K562 (cell line): Measurements from ENCODE around the gene PLXDC1. TPM values are rescaled to one million over a fixed set of nuclear protein-coding genes. Genes with fewer than 3 reads are reported as not detected.

Source experiments
- ATAC-seq: fragments of 200-7000 bp; cut with Tn5 transposase; 3 replicates; pipeline ENCODE4 v1.9.1; 2020; ENCODE audit warnings: moderate library complexity
- BruUV-seq: library from RNA; stranded (reverse); fragments of 400-500 nt; replicated peaks from 2 replicates; lab custom pipeline; 2021; lab: Mats Ljungman, UMichigan
- CTCF ChIA-PET: fragments of 300-600 bp; formaldehyde crosslinking; extraction: SDS; loops from one replicate; lab custom pipeline; 2021; ENCODE audit warnings: low intra/inter-chr PET ratio; lab: Yijun Ruan, JAX
- POLR2A ChIA-PET: fragments of 300-600, 350-650 bp; sonication (Branson Sonifier 250); formaldehyde crosslinking; extraction: SDS; loops from one replicate; lab custom pipeline; 2021; ENCODE audit warnings: antibody characterized with exemption, inconsistent platforms; lab: Yijun Ruan, JAX
- DNase-seq, 4 experiments: peaks; one replicate each; pipeline versions ENCODE4 v3.0.0 to v3.0.0-alpha.2; 2011 to 2018; ENCODE audit warnings: low spot score in 3 of 4, mixed read lengths in 3 of 4; ENCODE audit errors: extremely low read depth in 1 of 4
- FAIRE-seq: peaks from 2 replicates; lab custom pipeline; 2011; peaks lifted over from hg19 to GRCh38; lab: Jason Lieb, UNC
- H2AFZ ChIP-seq: 2 replicates; pipeline ENCODE4 v1.6.0; 2011; ENCODE audit warnings: low read depth, low read length, control low read depth, inconsistent platforms
- H3K27ac ChIP-seq: fragments of 200-600 bp; 3 replicates; pipeline ENCODE4 v1.8.0; 2011; ENCODE audit warnings: low read depth, mild to moderate bottlenecking, control low read depth, inconsistent platforms, low read length, moderate library complexity, mixed read lengths; ENCODE audit errors: extremely low read depth
- H3K27me3 ChIP-seq, 2 experiments: fragments of 300-600 bp in 1 of 2; 2 replicates in 1 of 2; 3 replicates in 1 of 2; pipeline versions ENCODE4 v1.6.0 to v1.8.0; 2011; ENCODE audit warnings: inconsistent platforms in 2 of 2, low read length in 2 of 2, mild to moderate bottlenecking in 1 of 2, mixed read lengths in 1 of 2, moderate library complexity in 1 of 2; ENCODE audit not compliant: control insufficient read depth in 2 of 2, insufficient read depth in 2 of 2
- H3K36me3 ChIP-seq: fragments of 300-600 bp; 3 replicates; pipeline ENCODE4 v1.8.0; 2011; ENCODE audit warnings: mild to moderate bottlenecking, low read length, inconsistent platforms; ENCODE audit not compliant: control insufficient read depth, insufficient read depth
- H3K4me1 ChIP-seq, 2 experiments: fragments of 200-600 bp in 1 of 2; replicated peaks in 1 of 2; 2 replicates in 1 of 2; 3 replicates in 1 of 2; pipeline versions ENCODE4 v1.5.1 to v1.8.0; 2011; ENCODE audit warnings: inconsistent platforms in 2 of 2, low read length in 2 of 2, mild to moderate bottlenecking in 1 of 2, mixed read lengths in 1 of 2, moderate library complexity in 1 of 2; ENCODE audit not compliant: control insufficient read depth in 2 of 2, insufficient read depth in 2 of 2
- H3K4me2 ChIP-seq: 2 replicates; pipeline ENCODE4 v1.6.1; 2011; ENCODE audit warnings: low read length, control low read depth, inconsistent platforms, mixed read lengths; ENCODE audit not compliant: insufficient read depth
- H3K4me3 ChIP-seq: fragments of 200-600 bp; sonication (generic), shearing (Covaris generic); 2 replicates; pipeline ENCODE4 v1.5.1; 2016; ENCODE audit warnings: control low read depth, inconsistent platforms
- H3K79me2 ChIP-seq: fragments of 200-600 bp; 3 replicates; pipeline ENCODE4 v1.8.0; 2011; ENCODE audit warnings: low read length, inconsistent platforms; ENCODE audit not compliant: control insufficient read depth, insufficient read depth
- H3K9ac ChIP-seq, 2 experiments: 2 replicates each; pipeline versions ENCODE4 v1.6.0 to v1.6.1; 2011; ENCODE audit warnings: low read depth in 2 of 2, low read length in 2 of 2, control low read depth in 1 of 2, inconsistent platforms in 1 of 2, mild to moderate bottlenecking in 1 of 2, mixed read lengths in 1 of 2; ENCODE audit not compliant: insufficient read depth in 1 of 2
- H3K9me1 ChIP-seq: one replicate; pipeline ENCODE4 v1.6.0; 2011; ENCODE audit warnings: inconsistent platforms, mild to moderate bottlenecking, low read length, moderate library complexity; ENCODE audit not compliant: control insufficient read depth, insufficient read depth
- H3K9me3 ChIP-seq: replicated peaks from 2 replicates; pipeline ENCODE4 v1.5.1; 2011; ENCODE audit warnings: low read depth, low read length, inconsistent platforms; ENCODE audit not compliant: control insufficient read depth, insufficient read depth
- H4K20me1 ChIP-seq: replicated peaks from 2 replicates; pipeline ENCODE4 v1.6.1; 2011; ENCODE audit warnings: low read length, inconsistent platforms, mixed read lengths; ENCODE audit not compliant: control insufficient read depth, insufficient read depth
- ATF3 ChIP-seq, 2 experiments: fragments of 450-650 bp in 1 of 2; sonication (generic) in 1 of 2; formaldehyde crosslinking in 1 of 2; IDR thresholded peaks in 1 of 2; conservative IDR thresholded peaks in 1 of 2; 2 replicates each; pipeline versions ENCODE4 v1.6.1 to v1.8.1; 2016 to 2023; ENCODE audit warnings: mild to moderate bottlenecking in 2 of 2, moderate library complexity in 2 of 2, inconsistent platforms in 1 of 2, missing genetic modification reagents in 1 of 2
- ATF7 ChIP-seq: fragments of 450-650 bp; IDR thresholded peaks from 2 replicates; pipeline ENCODE4 v1.7.1; 2014; ENCODE audit warnings: mild to moderate bottlenecking, moderate library complexity
- BDP1 ChIP-seq: IDR thresholded peaks from 3 replicates; pipeline ENCODE4 v1.6.1; 2011; ENCODE audit not compliant: insufficient read length, insufficient read depth
- CC2D1A ChIP-seq: fragments of 450-650 bp; IDR thresholded peaks from 2 replicates; pipeline ENCODE4 v1.6.1; 2017; ENCODE audit warnings: mild to moderate bottlenecking
- DPF2 ChIP-seq: fragments of 450-650 bp; IDR thresholded peaks from 2 replicates; pipeline ENCODE4 v1.6.1; 2016
- ETV1 ChIP-seq: fragments of 450-650 bp; conservative IDR thresholded peaks from 2 replicates; pipeline ENCODE4 v1.6.1; 2016; ENCODE audit warnings: missing genetic modification characterization, control low read depth, low read depth, missing compliant biosample characterization
- FOS ChIP-seq: IDR thresholded peaks from 3 replicates; pipeline ENCODE4 v1.6.1; 2011; ENCODE audit not compliant: insufficient read length; ENCODE audit errors: extremely low read depth
- GTF2A2 ChIP-seq: IDR thresholded peaks from 2 replicates; pipeline ENCODE4 v1.6.1; 2016; ENCODE audit warnings: mild to moderate bottlenecking, missing genetic modification characterization, missing compliant biosample characterization
- HDAC3 ChIP-seq: fragments of 450-650 bp; IDR thresholded peaks from 2 replicates; pipeline ENCODE4 v1.6.1; 2018; ENCODE audit warnings: borderline replicate concordance, mild to moderate bottlenecking, moderate library complexity; ENCODE audit not compliant: partially characterized antibody
- HDGF ChIP-seq: fragments of 450-650 bp; IDR thresholded peaks from 2 replicates; pipeline ENCODE4 v1.6.1; 2016
- HOXB6 ChIP-seq: fragments of 250-450 bp; sonication (Bioruptor Pico); IDR thresholded peaks from 2 replicates; pipeline ENCODE4 v1.5.1; 2022; ENCODE audit warnings: mild to moderate bottlenecking, borderline replicate concordance
- ILF3 ChIP-seq: fragments of 450-650 bp; IDR thresholded peaks from 2 replicates; pipeline ENCODE4 v1.6.1; 2018; ENCODE audit warnings: antibody characterized with exemption, mild to moderate bottlenecking, moderate library complexity, borderline replicate concordance
- IRF2 ChIP-seq: sonication (generic); formaldehyde crosslinking; IDR thresholded peaks from 2 replicates; pipeline ENCODE4 v1.8.1; 2022; ENCODE audit warnings: mild to moderate bottlenecking, missing genetic modification reagents
- JUN ChIP-seq, 2 experiments: sonication (generic) in 1 of 2; formaldehyde crosslinking in 1 of 2; IDR thresholded peaks; 2 replicates each; pipeline versions ENCODE4 v1.6.1 to v1.8.0; 2012 to 2022; ENCODE audit warnings: borderline replicate concordance in 2 of 2, mild to moderate bottlenecking in 2 of 2, improper control_type of control experiment in 1 of 2, low read depth in 1 of 2, low read length in 1 of 2, missing genetic modification reagents in 1 of 2
- MCM7 ChIP-seq, 2 experiments: fragments of 450-650 bp; IDR thresholded peaks; 2 replicates each; pipeline ENCODE4 v1.6.1; 2016 to 2018
- NCOA4 ChIP-seq: fragments of 450-650 bp; IDR thresholded peaks from 2 replicates; pipeline ENCODE4 v1.6.1; 2018; ENCODE audit warnings: mild to moderate bottlenecking; ENCODE audit not compliant: partially characterized antibody
- TCF7 ChIP-seq: sonication (generic); IDR thresholded peaks from 2 replicates; pipeline ENCODE4 v1.6.1; 2016; ENCODE audit warnings: antibody characterized with exemption, borderline replicate concordance
- ZNF311 ChIP-seq: fragments of 250-450 bp; sonication (Bioruptor Pico); IDR thresholded peaks from 2 replicates; pipeline ENCODE4 v1.4.0; 2020; ENCODE audit warnings: mild to moderate bottlenecking, moderate library complexity
- WGBS: fragments of 100-300 bp; shearing (Covaris generic); methylation state at CpG from one replicate; pipeline ENCODE4 v1.1.6; 2016; ENCODE audit warnings: low coverage, mixed read lengths; ENCODE audit not compliant: insufficient coverage; ENCODE audit errors: missing lambda C conversion rate; 5-methylcytosine and 5-hydroxymethylcytosine counted together
- in situ Hi-C: fragments of 300-500 bp; cut with MboI; formaldehyde crosslinking; loops from 4 replicates; pipeline ENCODE4 v1.15.0; 2018; ENCODE audit warnings: inconsistent platforms, mixed read lengths
- intact Hi-C: fragments of 100-400 bp; cut with micrococcal nuclease; formaldehyde crosslinking; loops from 2 replicates; pipeline ENCODE4 v1.14.2; 2022
- polyA plus RNA-seq, 8 experiments: library from polyadenylated mRNA; depleted of rRNA in 4 of 8; stranded (reverse) in 5 of 8; unstranded in 3 of 8; fragments of >200 nt; fragmentation: Nextera tagmentation in 2 of 8; fragmentation: Illumina TruSeq in 1 of 8; extraction: Ambion mirVana in 2 of 8; extraction: Trizol in 1 of 8; gene quantifications; 2 replicates each; pipeline versions ENCODE4 v1.2.1 to v1.2.3, GENCODE V29; 2011 to 2014; ENCODE audit warnings: inconsistent platforms in 1 of 8, missing spikeins in 1 of 8
- total RNA-seq, 7 experiments: library from RNA; depleted of rRNA in 6 of 7; stranded (reverse); fragments of >200 nt in 6 of 7; fragmentation: Illumina TruSeq in 2 of 7; extraction: Trizol in 2 of 7; gene quantifications; 2 replicates each; pipeline versions ENCODE4 v1.2.1 to v1.2.3, GENCODE V29; 2011 to 2021; ENCODE audit warnings: low replicate concordance in 1 of 7
- TF ChIP-seq, protein P1 (sequence below): fragments of 250-450 bp; sonication (Bioruptor Pico); IDR thresholded peaks from 2 replicates; pipeline ENCODE4 v1.8.0; 2022; ENCODE audit warnings: inconsistent platforms

PLXDC1 gene
- total and polyA plus RNA-seq, 9 of the 15 experiments (the other 6 are each of a cell fraction or from before 2014, with no cell fraction given): not detected

DNA sequence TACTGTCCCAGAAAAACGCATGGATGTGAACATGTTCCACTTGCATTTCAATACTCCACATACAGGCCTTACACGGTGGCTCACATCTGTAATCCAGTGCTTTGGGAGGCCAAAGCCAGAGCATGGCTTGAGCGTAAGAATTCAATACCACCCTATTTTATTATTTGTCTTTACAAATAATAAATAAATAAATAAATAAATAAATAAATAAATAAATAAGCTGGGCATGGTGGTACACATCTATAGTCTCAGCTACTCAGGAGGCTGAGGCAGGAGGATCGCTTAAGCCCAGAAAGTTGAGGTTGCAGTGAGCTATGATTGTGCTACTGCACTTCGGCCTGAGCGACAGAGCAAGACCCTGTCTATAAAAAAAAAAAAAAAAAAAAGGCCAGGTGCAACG, 53.9 kb downstream of the PLXDC1 start:
- WGBS: 5% methylated on average over 7 of the region's 7 CpGs
- intact Hi-C loops: no loop called here
- no peak overlapping the region for H3K9ac ChIP-seq
- no peak for ATAC-seq
- H3K9me3 ChIP-seq: 0 out of 2 replicates have a peak, but pooled peaks cover 3% of the 10 kb centered on the region
- no peak overlapping the region for H3K4me2 ChIP-seq
- no peak for DNase-seq
- no peaks in the 10 kb centered on the region for H3K36me3 ChIP-seq
- TF ChIP-seq BDP1: no peak
- no peak for TF ChIP-seq ATF7
- no peak for TF ChIP-seq ETV1 (tag)
- TF ChIP-seq ATF3 (IDR thresholded peaks at IDR 0.05): no peak
- TF ChIP-seq ATF3 (CRISPR knock-in tag; conservative IDR thresholded peaks at IDR 0.05): no peak
- TF ChIP-seq, protein P1, sequence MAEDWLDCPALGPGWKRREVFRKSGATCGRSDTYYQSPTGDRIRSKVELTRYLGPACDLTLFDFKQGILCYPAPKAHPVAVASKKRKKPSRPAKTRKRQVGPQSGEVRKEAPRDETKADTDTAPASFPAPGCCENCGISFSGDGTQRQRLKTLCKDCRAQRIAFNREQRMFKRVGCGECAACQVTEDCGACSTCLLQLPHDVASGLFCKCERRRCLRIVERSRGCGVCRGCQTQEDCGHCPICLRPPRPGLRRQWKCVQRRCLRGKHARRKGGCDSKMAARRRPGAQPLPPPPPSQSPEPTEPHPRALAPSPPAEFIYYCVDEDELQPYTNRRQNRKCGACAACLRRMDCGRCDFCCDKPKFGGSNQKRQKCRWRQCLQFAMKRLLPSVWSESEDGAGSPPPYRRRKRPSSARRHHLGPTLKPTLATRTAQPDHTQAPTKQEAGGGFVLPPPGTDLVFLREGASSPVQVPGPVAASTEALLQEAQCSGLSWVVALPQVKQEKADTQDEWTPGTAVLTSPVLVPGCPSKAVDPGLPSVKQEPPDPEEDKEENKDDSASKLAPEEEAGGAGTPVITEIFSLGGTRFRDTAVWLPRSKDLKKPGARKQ: no peak
- TF ChIP-seq IRF2 (CRISPR knock-in tag): no peak
- TF ChIP-seq TCF7: no peak
- TF ChIP-seq ZNF311 (CRISPR knock-in tag): no peak
- no peak for TF ChIP-seq NCOA4
- no peak for TF ChIP-seq DPF2
- no peak for TF ChIP-seq FOS
- TF ChIP-seq HDAC3: no peak
- TF ChIP-seq JUN (IDR thresholded peaks at IDR 0.05; ENCODE audit: borderline replicate concordance, low read depth, low read length): no peak
- TF ChIP-seq JUN (CRISPR knock-in tag; IDR thresholded peaks at IDR 0.05; ENCODE audit: borderline replicate concordance): no peak
- no peak for TF ChIP-seq GTF2A2 (tag)
- no peak for TF ChIP-seq MCM7 (IDR thresholded peaks at IDR 0.05)
- no peak for TF ChIP-seq CC2D1A
- no peak for TF ChIP-seq HOXB6 (CRISPR knock-in tag)
- TF ChIP-seq HDGF: no peak
- no peak for TF ChIP-seq ILF3
- peaks cover 41 to 74% of the 10 kb centered on the region in 2 experiments for H3K27me3 ChIP-seq
- H3K4me1 ChIP-seq: no peaks in the 10 kb centered on the region
- H3K27ac ChIP-seq: no peak overlapping the region
- BruUV-seq: no TSS peak
- CTCF ChIA-PET: no interaction called here
- H2AFZ ChIP-seq: no peak overlapping the region
- in situ Hi-C loops: no loop called here
- H3K4me3 ChIP-seq: no peak overlapping the region
- H3K9me1 ChIP-seq: no peaks in the 10 kb centered on the region
- no peaks in the 10 kb centered on the region for H3K79me2 ChIP-seq
- POLR2A ChIA-PET: no interaction called here
- FAIRE-seq: no peak
- H4K20me1 ChIP-seq: no peaks in the 10 kb centered on the region; the same call in 1 of the 2 replicates
